ENCODE measurements around the gene MAU2.
A peak's percentile ranks its signal among the peaks of the same experiment; 100 is the strongest.

The MAU2 gene

GRCh38 chr19:19405971-19406877 lies 85.6 kb downstream of the MAU2 start:
- no peaks in the 10 kb centered on the region for H3K27me3 ChIP-seq (ENCODE audit: control insufficient read depth, low read length)
- H3K4me3 ChIP-seq (ENCODE audit: low read length) = peak overlapping the region; percentile 79
- H3K4me1 ChIP-seq (ENCODE audit: control insufficient read depth, low read length) = peaks cover 45% of the 10 kb centered on the region
- peaks cover 95% of the 10 kb centered on the region for H3K79me2 ChIP-seq (ENCODE audit: control insufficient read depth, low read length)
- no peak for TF ChIP-seq CTCF (IDR thresholded peaks at IDR 0.05; ENCODE audit: low read depth, low read length, poor library complexity, severe bottlenecking)
- no peak for TF ChIP-seq EZH2phosphoT487 (IDR thresholded peaks at IDR 0.05; ENCODE audit: borderline replicate concordance, low read length)
- H3K36me3 ChIP-seq (ENCODE audit: control insufficient read depth, low read length) = peaks cover 40% of the 10 kb centered on the region
- peak overlapping the region; percentile 96 for H3K4me2 ChIP-seq (ENCODE audit: low read length)
- H4K20me1 ChIP-seq (ENCODE audit: control insufficient read depth, insufficient read depth, low read depth, low read length) = peaks cover 36% of the 10 kb centered on the region
- no peaks in the 10 kb centered on the region for H3K9me2 ChIP-seq (replicated peaks; ENCODE audit: control insufficient read depth, low read length)
- H3K27ac ChIP-seq (ENCODE audit: low read depth, low read length) = peak overlapping the region; percentile 61
- H3F3A ChIP-seq (ENCODE audit: control insufficient read depth, insufficient read depth) = peaks cover 12% of the 10 kb centered on the region
- no peaks in the 10 kb centered on the region for H3K9me3 ChIP-seq (ENCODE audit: control insufficient read depth, insufficient read depth, low read length)

- H4K20me1 ChIP-seq (ENCODE audit: control insufficient read depth, insufficient read depth, low read depth, low read length) = peaks cover 39% of the 10 kb centered on the region
These were observed 86.4 kb downstream of the MAU2 start for GRCh38 chr19:19406878-19407632.

GRCh38 chr19:19407633-19407930 lies 87.0 kb downstream of the MAU2 start:
- Histone ChIP-seq H3K4me3 (ENCODE audit: low read length) (peak overlapping the region; percentile 79), H3F3A (ENCODE audit: control insufficient read depth, insufficient read depth) (peaks cover 12% of the 10 kb centered on the region), H3K9me3 (ENCODE audit: control insufficient read depth, insufficient read depth, low read length) (no peaks in the 10 kb centered on the region), H3K79me2 (ENCODE audit: control insufficient read depth, low read length) (peaks cover 95% of the 10 kb centered on the region), H3K4me1 (ENCODE audit: control insufficient read depth, low read length) (peaks cover 45% of the 10 kb centered on the region), H3K27ac (ENCODE audit: low read depth, low read length) (no peak overlapping the region), H3K36me3 (ENCODE audit: control insufficient read depth, low read length) (peaks cover 43% of the 10 kb centered on the region), H3K9me2 (replicated peaks; ENCODE audit: control insufficient read depth, low read length) (no peaks in the 10 kb centered on the region), H3K27me3 (ENCODE audit: control insufficient read depth, low read length) (no peaks in the 10 kb centered on the region), H3K4me2 (ENCODE audit: low read length) (peak overlapping the region; percentile 96), H4K20me1 (ENCODE audit: control insufficient read depth, insufficient read depth, low read depth, low read length) (peaks cover 39% of the 10 kb centered on the region)
- TF ChIP-seq CTCF (IDR thresholded peaks at IDR 0.05; ENCODE audit: low read depth, low read length, poor library complexity, severe bottlenecking) (no peak), EZH2phosphoT487 (IDR thresholded peaks at IDR 0.05; ENCODE audit: borderline replicate concordance, low read length) (no peak)

More at GRCh38 chr19:19406878-19407632, 86.4 kb downstream of the MAU2 start:
- Histone ChIP-seq H3K36me3 (ENCODE audit: control insufficient read depth, low read length) (peaks cover 43% of the 10 kb centered on the region), H3K4me3 (ENCODE audit: low read length) (peak overlapping the region; percentile 79), H3K27me3 (ENCODE audit: control insufficient read depth, low read length) (no peaks in the 10 kb centered on the region), H3K9me2 (replicated peaks; ENCODE audit: control insufficient read depth, low read length) (no peaks in the 10 kb centered on the region), H3K79me2 (ENCODE audit: control insufficient read depth, low read length) (peaks cover 94% of the 10 kb centered on the region), H3K4me1 (ENCODE audit: control insufficient read depth, low read length) (peaks cover 45% of the 10 kb centered on the region), H3K27ac (ENCODE audit: low read depth, low read length) (peak overlapping the region; percentile 61), H3F3A (ENCODE audit: control insufficient read depth, insufficient read depth) (peaks cover 12% of the 10 kb centered on the region), H3K9me3 (ENCODE audit: control insufficient read depth, insufficient read depth, low read length) (no peaks in the 10 kb centered on the region), H3K4me2 (ENCODE audit: low read length) (peak overlapping the region; percentile 96)
- TF ChIP-seq EZH2phosphoT487 (IDR thresholded peaks at IDR 0.05; ENCODE audit: borderline replicate concordance, low read length) = no peak
- peak; percentile 65 for TF ChIP-seq CTCF (IDR thresholded peaks at IDR 0.05; ENCODE audit: low read depth, low read length, poor library complexity, severe bottlenecking)

All from DOHH2 (cell line).